Stimulated activated CD4-positive, alpha-beta T cell treated with anti-CD3 and anti-CD28 coated beads, TNF-alpha, amount 100 ng/mL, for 4 hours (primary cell): ENCODE results near the gene LIG1.

Experiments used
- DNase-seq, 3 experiments: peaks; one replicate each; pipeline ENCODE4 v3.0.0-alpha.2; 2020; ENCODE audit warnings: low read depth in 3 of 3

LIG1 gene

GRCh38 chr19:48169939-48170803 is at the start of gene LIG1, which contains the start of gene ZSWIM9:
Gene LIG1, minus strand, starts transcription at chr19:48170344. Its CDS starts 4,778 bp downstream, at chr19:48165566.
Gene ZSWIM9, plus strand, starts transcription at chr19:48170680. Its CDS starts 1,123 bp downstream, at chr19:48171803.
- peak; percentile 83 to 88 (median 88) for DNase-seq

- no peak for DNase-seq
These were observed 48.9 kb upstream of the LIG1 start for GRCh38 chr19:48218997-48219396.

GRCh38 chr19:48216933-48217332 is 46.8 kb upstream of the LIG1 start:
- DNase-seq, result no peak

- DNase-seq, result no peak
These were observed 43.8 kb upstream of the LIG1 start for GRCh38 chr19:48213959-48214358.

- no peak for DNase-seq
These were observed 39.9 kb upstream of the LIG1 start for GRCh38 chr19:48210005-48210404.

GRCh38 chr19:48206397-48207093 is 36.4 kb upstream of the LIG1 start:
- no peak for DNase-seq

- DNase-seq, result peak; percentile 71 to 82 (median 81)
These were observed 33.9 kb upstream of the LIG1 start for GRCh38 chr19:48203794-48204628.

- no peak for DNase-seq
These were observed 33.2 kb upstream of the LIG1 start for GRCh38 chr19:48203222-48203793.

GRCh38 chr19:48196933-48197665 is 27.0 kb upstream of the LIG1 start:
- DNase-seq, result no peak

GRCh38 chr19:48196321-48196763 is 26.2 kb upstream of the LIG1 start:
- no peak for DNase-seq

- DNase-seq, result no peak
These were observed 25.0 kb upstream of the LIG1 start for GRCh38 chr19:48194844-48195830.

GRCh38 chr19:48194041-48194843 is 24.1 kb upstream of the LIG1 start:
- no peak for DNase-seq

- DNase-seq, result no peak
These were observed 22.6 kb upstream of the LIG1 start for GRCh38 chr19:48192750-48193149.

GRCh38 chr19:48190885-48191284 is 20.7 kb upstream of the LIG1 start:
- DNase-seq, result no peak

- DNase-seq, result peak in 2 of 3 experiments; percentile 15 to 44
These were observed 20.2 kb upstream of the LIG1 start for GRCh38 chr19:48190288-48190884.

- no peak for DNase-seq
These were observed 16.4 kb upstream of the LIG1 start for GRCh38 chr19:48186541-48186991.

- DNase-seq, result no peak
These were observed 15.9 kb upstream of the LIG1 start for GRCh38 chr19:48186015-48186414.

GRCh38 chr19:48183356-48183755 is 13.2 kb upstream of the LIG1 start:
- no peak for DNase-seq
